ENCODE data around the gene BABAM2.

Gene BABAM2

GRCh38 chr2:27890924-27891672 is 569 bp downstream of the BABAM2 start:
- ChIA-PET POLR2A (interaction anchor here (0.6 to 2.0 kb wide), 4 partner anchors 9 to 92 kb away, joined by 3 to 5 read pairs (median 4); no protein-coding TSS in a partner anchor), CTCF (interaction anchor here (0.8 kb wide), 1 partner anchor 505 kb away, joined by 3 read pairs; no protein-coding TSS in a partner anchor)
- Histone ChIP-seq H3K4me3 (ENCODE audit: low read depth, low read length) (peak overlapping the region; percentile 92), H3K27ac (ENCODE audit: extremely low read depth, low read depth, low read length) (peak overlapping the region; percentile 84), H3K4me1 (ENCODE audit: control insufficient read depth, insufficient read depth, low read length) (peaks cover 8% of the 10 kb centered on the region; the same call in 1 of the 2 replicates), H3K9me3 (ENCODE audit: control insufficient read depth, insufficient read depth, low read depth, low read length) (no peaks in the 10 kb centered on the region), H3K36me3 (ENCODE audit: control insufficient read depth in 2 of 2, insufficient read depth in 1 of 2, low read length in 2 of 2) (peaks cover 0 to 14% of the 10 kb centered on the region in 2 experiments; a peak in 1 of 3 replicates)
- TF ChIP-seq HIC1 (tag by site-specific recombination; IDR thresholded peaks at IDR 0.05) = peak; percentile 70
- TF ChIP-seq ZNF248 (tag by site-specific recombination; IDR thresholded peaks at IDR 0.05) = no peak
- peak; percentile 55; the same call in 1 of the 2 replicates for TF ChIP-seq SP7 (tag by site-specific recombination; IDR thresholded peaks at IDR 0.05)
- TF ChIP-seq EGR2 (tag by site-specific recombination; IDR thresholded peaks at IDR 0.05; ENCODE audit: low read depth) = no peak
- TF ChIP-seq ZNF10 (tag by site-specific recombination; IDR thresholded peaks at IDR 0.05) = no peak; the same call in 1 of the 2 replicates
- TF ChIP-seq ZNF660 (tag by site-specific recombination; IDR thresholded peaks at IDR 0.05) = 0 out of 2 replicates have a peak, but pooled peaks have one; percentile 30
- TF ChIP-seq ZNF366 (tag by site-specific recombination; conservative IDR thresholded peaks at IDR 0.05) = 0 out of 2 replicates have a peak, but pooled peaks have one; percentile 22
- 0 out of 2 replicates have a peak, but pooled peaks have one; percentile 10 for TF ChIP-seq REST (tag by site-specific recombination; IDR thresholded peaks at IDR 0.05)
- TF ChIP-seq KLF1 (tag by site-specific recombination; IDR thresholded peaks at IDR 0.05) = no peak
- no peak for TF ChIP-seq ZBTB1 (tag by site-specific recombination; IDR thresholded peaks at IDR 0.05)
- TF ChIP-seq ZEB2 (tag by site-specific recombination; IDR thresholded peaks at IDR 0.05) = peak; percentile 44; the same call in 1 of the 2 replicates
- TF ChIP-seq SP2 (tag by site-specific recombination; IDR thresholded peaks at IDR 0.05) = peak; percentile 41; the same call in 1 of the 2 replicates
- no peak for TF ChIP-seq ZNF423 (tag by site-specific recombination; IDR thresholded peaks at IDR 0.05)
- TF ChIP-seq ZNF280C (tag by site-specific recombination; IDR thresholded peaks at IDR 0.05) = no peak
- no peak for TF ChIP-seq GLI2 (tag by site-specific recombination; IDR thresholded peaks at IDR 0.05; ENCODE audit: borderline replicate concordance, low read depth)
- TF ChIP-seq PRDM2 (tag by site-specific recombination; IDR thresholded peaks at IDR 0.05; ENCODE audit: borderline replicate concordance) = no peak
- TF ChIP-seq ZNF549 (tag by site-specific recombination; IDR thresholded peaks at IDR 0.05) = no peak
- peak; percentile 98 for TF ChIP-seq ATF2 (tag by site-specific recombination; IDR thresholded peaks at IDR 0.05; ENCODE audit: low read depth)
- TF ChIP-seq ZBTB8A (tag by site-specific recombination; IDR thresholded peaks at IDR 0.05) = peak; percentile 87
- TF ChIP-seq ZIC2 (tag by site-specific recombination; IDR thresholded peaks at IDR 0.05) = peak; percentile 59
- TF ChIP-seq ZNF701 (tag by site-specific recombination; IDR thresholded peaks at IDR 0.05) = no peak
